Activated CD4-positive, alpha-beta T cell treated with anti-CD3 and anti-CD28 coated beads, Interleukin-2, amount 10 ng/mL, durations not matched to agents 24 days and 14 days (primary cell): ENCODE results near the gene TPH2. TPM values are rescaled to one million over a fixed set of nuclear protein-coding genes. Genes with fewer than 3 reads are reported as not detected.
A peak's percentile ranks its signal among the peaks of the same experiment; 100 is the strongest.

Source experiments
- DNase-seq: peaks from one replicate; pipeline ENCODE4 v3.0.0; 2022
- H3K27ac Mint-ChIP-seq: one replicate; pipeline ENCODE4 v1.8.0; 2022; ENCODE audit warnings: mild to moderate bottlenecking, mixed read lengths
- H3K27me3 Mint-ChIP-seq: one replicate; pipeline ENCODE4 v1.8.0; 2022; ENCODE audit warnings: mixed read lengths
- H3K36me3 Mint-ChIP-seq: one replicate; pipeline ENCODE4 v1.8.0; 2022; ENCODE audit warnings: low read depth, mild to moderate bottlenecking, mixed read lengths
- H3K4me1 Mint-ChIP-seq: one replicate; pipeline ENCODE4 v1.8.0; 2021; ENCODE audit warnings: mixed read lengths
- H3K4me3 Mint-ChIP-seq: one replicate; pipeline ENCODE4 v1.8.0; 2022; ENCODE audit warnings: mild to moderate bottlenecking, moderate library complexity, mixed read lengths
- H3K9me3 Mint-ChIP-seq: one replicate; pipeline ENCODE4 v1.8.0; 2021; ENCODE audit warnings: mixed read lengths
- intact Hi-C: fragments of 100-400 bp; cut with micrococcal nuclease; formaldehyde crosslinking; loops from one replicate; pipeline ENCODE4 v1.15.1; 2023
- total RNA-seq: library from RNA; stranded (reverse); gene quantifications from 2 replicates; pipeline ENCODE4 v1.2.3, GENCODE V29; 2022

Gene TPH2
- not detected in 2 replicates for total RNA-seq

GRCh38 chr12:71938728-71939385 lies at the start of gene TPH2:
TPH2 (plus strand) TSS chr12:71938845; CDS start chr12:71938987, 142 bp downstream.
- no peak within 1 kb of the TSS for H3K27ac Mint-ChIP-seq
- peaks cover 15% of the 10 kb centered on the region for H3K9me3 Mint-ChIP-seq
- intact Hi-C loops: loop anchor here (1.0 to 2.0 kb wide), 2 partner anchors 100 to 159 kb away; partner anchors contain the start of gene TBC1D15
- peaks cover 40% of the 10 kb centered on the region for H3K27me3 Mint-ChIP-seq
- H3K36me3 Mint-ChIP-seq: no peaks in the 10 kb centered on the region
- peak; percentile 88 for DNase-seq
- H3K4me1 Mint-ChIP-seq: peaks cover 10% of the 10 kb centered on the region
- no peak within 1 kb of the TSS for H3K4me3 Mint-ChIP-seq

- Mint-ChIP-seq H3K9me3 (no peaks in the 10 kb centered on the region), H3K4me3 (no peak overlapping the region), H3K27ac (no peak overlapping the region), H3K36me3 (peaks cover 33% of the 10 kb centered on the region), H3K4me1 (no peaks in the 10 kb centered on the region), H3K27me3 (no peaks in the 10 kb centered on the region)
- intact Hi-C loops: no loop called here
- no peak for DNase-seq
These were observed 48.2 kb upstream of the TPH2 start for GRCh38 chr12:71890475-71890874.

DNA sequence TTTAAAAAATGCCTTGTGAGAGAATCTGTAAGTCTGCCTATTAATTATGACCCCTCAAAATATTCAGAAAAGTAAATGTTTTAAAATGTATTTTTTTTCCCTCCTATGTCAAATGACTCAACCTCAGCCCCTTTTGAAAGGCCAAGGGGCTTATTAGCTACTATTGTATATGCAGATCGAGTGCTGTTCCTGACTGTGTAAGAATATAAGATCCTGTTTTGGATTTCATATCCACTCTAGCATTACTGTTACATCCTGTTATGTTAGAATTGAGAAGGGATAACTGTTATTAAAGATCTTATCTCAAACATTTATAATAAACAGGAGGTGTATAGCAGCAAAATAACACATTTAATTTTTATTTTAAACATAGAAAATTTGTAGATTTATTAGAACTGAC lies 46.6 kb upstream of the TPH2 start:
- H3K36me3 Mint-ChIP-seq: peaks cover 32% of the 10 kb centered on the region
- intact Hi-C loops: no loop called here
- no peaks in the 10 kb centered on the region for H3K4me1 Mint-ChIP-seq
- H3K27me3 Mint-ChIP-seq: no peaks in the 10 kb centered on the region
- no peak overlapping the region for H3K4me3 Mint-ChIP-seq
- no peak for DNase-seq
- no peak overlapping the region for H3K27ac Mint-ChIP-seq
- H3K9me3 Mint-ChIP-seq: no peaks in the 10 kb centered on the region

DNA sequence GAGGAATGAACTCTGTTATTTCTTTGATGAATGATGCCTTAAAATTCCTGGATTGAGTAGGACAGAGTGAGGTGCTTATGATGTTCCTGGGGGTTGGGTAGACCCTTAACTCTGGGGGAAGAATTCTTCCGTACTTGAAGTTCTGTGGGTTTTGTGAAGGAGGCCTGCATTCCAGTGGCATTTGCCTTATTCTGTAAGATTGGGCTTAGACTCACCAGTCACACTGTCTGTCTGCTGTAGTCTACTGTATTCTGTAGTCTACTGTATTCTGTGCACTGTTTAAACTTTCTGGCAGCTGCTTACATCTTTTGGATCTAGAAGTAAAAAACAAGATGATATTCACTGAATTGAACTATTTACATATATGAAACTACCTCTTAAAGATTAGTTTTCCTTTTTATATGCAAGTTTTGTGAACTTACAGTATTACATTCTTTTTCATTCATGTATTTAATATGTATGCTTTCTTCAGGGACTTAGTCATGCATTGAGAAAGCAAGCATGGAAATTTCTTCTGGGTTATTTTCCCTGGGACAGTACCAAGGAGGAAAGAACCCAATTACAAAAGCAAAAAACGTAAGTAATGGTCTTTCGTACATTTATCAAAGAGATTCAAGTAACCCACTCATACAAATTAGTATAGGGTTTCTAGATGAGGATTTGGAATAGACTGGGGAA lies 42.3 kb upstream of the TPH2 start:
- Mint-ChIP-seq H3K9me3 (no peaks in the 10 kb centered on the region), H3K4me3 (no peak overlapping the region), H3K27ac (no peak overlapping the region), H3K36me3 (peaks cover 38% of the 10 kb centered on the region), H3K27me3 (no peaks in the 10 kb centered on the region), H3K4me1 (no peaks in the 10 kb centered on the region)
- intact Hi-C loops: no loop called here
- no peak for DNase-seq

GRCh38 chr12:71900091-71900490 lies 38.6 kb upstream of the TPH2 start:
- Mint-ChIP-seq H3K36me3 (peaks cover 66% of the 10 kb centered on the region), H3K27me3 (no peaks in the 10 kb centered on the region), H3K27ac (no peak overlapping the region), H3K4me1 (peaks cover 15% of the 10 kb centered on the region), H3K4me3 (no peak overlapping the region), H3K9me3 (peaks cover 3% of the 10 kb centered on the region)
- intact Hi-C loops: no loop called here
- no peak for DNase-seq

DNA sequence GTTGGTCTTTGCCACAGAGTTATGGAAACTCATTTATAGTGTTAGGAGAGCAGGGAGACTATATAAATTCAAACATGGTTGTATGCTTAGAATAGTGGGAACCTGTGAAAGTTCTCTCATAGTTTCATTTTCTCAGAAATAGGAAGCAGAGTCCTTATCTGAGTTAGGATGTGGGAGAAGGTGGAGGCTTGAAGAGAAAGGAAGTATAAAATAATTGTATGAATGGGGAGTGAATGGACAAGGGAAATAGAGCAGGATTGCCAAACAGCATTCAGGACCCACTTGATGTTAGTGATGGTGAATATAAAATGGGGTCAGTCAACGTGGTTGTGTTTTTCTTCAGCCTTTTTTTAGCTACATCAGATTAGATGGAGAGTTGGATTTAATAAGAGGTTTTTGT lies 34.0 kb upstream of the TPH2 start:
- no peak for DNase-seq
- Mint-ChIP-seq H3K36me3 (peaks cover 77% of the 10 kb centered on the region), H3K27me3 (no peaks in the 10 kb centered on the region), H3K27ac (peak overlapping the region; percentile 1), H3K9me3 (peaks cover 7% of the 10 kb centered on the region), H3K4me3 (no peak overlapping the region), H3K4me1 (peaks cover 15% of the 10 kb centered on the region)
- intact Hi-C loops: no loop called here

GRCh38 chr12:71935594-71935993 lies 3.1 kb upstream of the TPH2 start:
- peaks cover 34% of the 10 kb centered on the region for H3K27me3 Mint-ChIP-seq
- H3K27ac Mint-ChIP-seq: no peak overlapping the region
- peaks cover 10% of the 10 kb centered on the region for H3K4me1 Mint-ChIP-seq
- intact Hi-C loops: loop anchor here (1.0 kb wide), 1 partner anchor 181 kb away; the partner anchor contains the start of gene RAB21
- H3K36me3 Mint-ChIP-seq: no peaks in the 10 kb centered on the region
- peaks cover 15% of the 10 kb centered on the region for H3K9me3 Mint-ChIP-seq
- DNase-seq: no peak
- no peak overlapping the region for H3K4me3 Mint-ChIP-seq

DNA sequence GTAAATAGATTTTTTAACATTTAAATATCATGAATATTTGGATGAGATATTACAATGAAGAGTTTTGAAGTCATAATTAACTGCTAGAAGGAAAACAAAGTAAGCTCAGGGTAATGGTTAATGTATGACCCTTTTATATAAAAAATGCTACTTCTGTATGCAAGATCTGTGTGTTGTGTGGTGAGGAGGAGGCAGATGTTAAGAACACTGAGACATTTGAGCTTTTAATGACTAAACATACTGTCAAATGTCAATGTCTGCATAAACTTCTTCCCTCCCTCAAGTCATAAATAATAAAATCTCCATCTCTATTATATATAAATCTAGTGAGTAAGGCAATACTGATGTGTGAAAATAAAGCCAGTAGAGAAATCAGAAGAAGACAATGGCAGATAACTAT lies 1.4 kb downstream of the TPH2 start:
- no peak for DNase-seq
- peaks cover 10% of the 10 kb centered on the region for H3K4me1 Mint-ChIP-seq
- no peak overlapping the region for H3K4me3 Mint-ChIP-seq
- intact Hi-C loops: no loop called here
- peaks cover 15% of the 10 kb centered on the region for H3K9me3 Mint-ChIP-seq
- peaks cover 44% of the 10 kb centered on the region for H3K27me3 Mint-ChIP-seq
- no peak overlapping the region for H3K27ac Mint-ChIP-seq
- H3K36me3 Mint-ChIP-seq: no peaks in the 10 kb centered on the region

DNA sequence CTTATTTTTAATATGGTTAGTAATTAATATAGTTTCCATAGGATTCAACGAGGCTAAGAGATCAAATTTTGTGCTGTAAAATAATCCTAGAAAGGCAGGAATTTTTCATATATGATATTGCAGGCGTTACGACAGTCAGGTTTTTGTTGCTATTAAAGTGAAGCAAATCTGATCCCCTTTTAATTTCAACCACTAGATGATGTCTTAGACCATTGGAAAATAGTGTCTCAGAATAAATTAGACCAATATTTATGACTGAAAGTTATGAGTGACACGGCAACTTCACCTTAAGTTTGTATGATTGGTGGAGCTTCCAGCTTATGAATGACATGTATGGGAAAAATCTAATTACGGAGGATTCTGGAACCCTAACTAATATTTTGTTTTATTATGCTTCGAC lies 2.5 kb downstream of the TPH2 start:
- peaks cover 4% of the 10 kb centered on the region for H3K4me1 Mint-ChIP-seq
- H3K27me3 Mint-ChIP-seq: peaks cover 46% of the 10 kb centered on the region
- H3K36me3 Mint-ChIP-seq: no peaks in the 10 kb centered on the region
- H3K4me3 Mint-ChIP-seq: no peak overlapping the region
- H3K9me3 Mint-ChIP-seq: peaks cover 11% of the 10 kb centered on the region
- DNase-seq: no peak
- intact Hi-C loops: no loop called here
- H3K27ac Mint-ChIP-seq: no peak overlapping the region

DNA sequence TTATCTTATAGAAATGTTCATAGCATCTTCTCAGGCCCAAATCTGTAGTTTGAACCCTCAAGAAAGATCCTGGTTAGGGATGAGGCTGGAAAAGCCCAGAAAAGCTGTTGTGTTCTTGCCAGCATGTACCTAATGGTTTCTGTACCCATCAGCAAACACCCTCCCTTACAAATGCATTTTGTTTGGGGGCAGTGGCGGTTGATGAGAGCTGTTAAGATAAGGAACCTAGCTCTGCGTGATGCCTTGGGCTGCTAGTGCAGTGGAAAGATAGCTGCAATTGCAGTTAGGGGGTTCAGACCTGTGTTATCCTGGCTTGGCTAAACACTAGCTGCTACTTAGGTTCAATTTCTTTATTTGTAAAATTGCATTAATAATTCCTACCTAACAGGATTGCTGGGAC lies 3.6 kb downstream of the TPH2 start:
- H3K4me1 Mint-ChIP-seq: peaks cover 4% of the 10 kb centered on the region
- H3K27ac Mint-ChIP-seq: no peak overlapping the region
- peaks cover 8% of the 10 kb centered on the region for H3K9me3 Mint-ChIP-seq
- DNase-seq: no peak
- peaks cover 45% of the 10 kb centered on the region for H3K27me3 Mint-ChIP-seq
- intact Hi-C loops: no loop called here
- no peaks in the 10 kb centered on the region for H3K36me3 Mint-ChIP-seq
- no peak overlapping the region for H3K4me3 Mint-ChIP-seq

GRCh38 chr12:71942703-71943102 lies 4.1 kb downstream of the TPH2 start:
- peaks cover 4% of the 10 kb centered on the region for H3K4me1 Mint-ChIP-seq
- no peaks in the 10 kb centered on the region for H3K36me3 Mint-ChIP-seq
- H3K27ac Mint-ChIP-seq: no peak overlapping the region
- H3K9me3 Mint-ChIP-seq: peaks cover 3% of the 10 kb centered on the region
- no peak for DNase-seq
- peaks cover 40% of the 10 kb centered on the region for H3K27me3 Mint-ChIP-seq
- intact Hi-C loops: no loop called here
- H3K4me3 Mint-ChIP-seq: no peak overlapping the region

DNA sequence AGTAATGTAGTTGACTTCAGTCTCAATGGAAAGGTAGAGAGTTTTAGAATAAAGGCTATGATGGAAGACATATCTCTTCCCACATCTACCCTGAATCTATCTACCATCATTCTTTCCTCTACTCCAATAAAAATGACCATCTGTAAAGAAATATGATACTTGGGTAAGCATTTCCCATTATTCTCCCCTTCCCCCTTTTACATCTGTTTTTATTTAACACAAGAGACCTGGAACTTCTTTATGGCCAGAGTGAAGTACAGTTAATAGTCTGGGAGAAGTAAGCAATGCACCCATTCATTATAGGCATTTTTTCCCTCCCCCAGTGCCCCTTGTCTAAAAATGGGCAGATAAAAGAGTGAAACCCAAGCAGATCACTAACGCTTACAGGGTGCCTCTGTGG lies 6.5 kb downstream of the TPH2 start:
- H3K27ac Mint-ChIP-seq: no peak overlapping the region
- intact Hi-C loops: no loop called here
- H3K4me3 Mint-ChIP-seq: no peak overlapping the region
- no peaks in the 10 kb centered on the region for H3K4me1 Mint-ChIP-seq
- H3K36me3 Mint-ChIP-seq: no peaks in the 10 kb centered on the region
- DNase-seq: no peak
- no peaks in the 10 kb centered on the region for H3K9me3 Mint-ChIP-seq
- H3K27me3 Mint-ChIP-seq: peaks cover 33% of the 10 kb centered on the region

DNA sequence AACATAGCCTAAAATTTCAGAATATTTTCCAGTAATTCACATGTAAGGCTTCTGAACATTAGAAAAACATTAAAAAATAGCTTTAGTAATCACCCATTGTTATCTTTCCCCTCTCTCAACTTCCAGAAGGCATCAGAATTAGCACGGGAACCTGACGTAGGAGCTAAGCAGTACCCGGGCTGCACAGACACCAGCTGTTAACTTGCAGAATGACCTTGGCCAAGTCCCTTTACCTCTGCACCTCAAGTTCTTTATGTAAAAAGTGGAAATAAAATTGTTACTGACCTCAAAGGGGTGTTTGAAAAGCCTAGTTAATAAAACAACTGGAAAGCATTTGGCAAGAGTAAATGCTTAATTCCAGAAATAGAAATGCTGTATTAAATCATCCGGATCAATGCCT lies 7.2 kb downstream of the TPH2 start:
- H3K4me3 Mint-ChIP-seq: no peak overlapping the region
- no peaks in the 10 kb centered on the region for H3K9me3 Mint-ChIP-seq
- no peaks in the 10 kb centered on the region for H3K4me1 Mint-ChIP-seq
- H3K36me3 Mint-ChIP-seq: no peaks in the 10 kb centered on the region
- no peak overlapping the region for H3K27ac Mint-ChIP-seq
- DNase-seq: no peak
- H3K27me3 Mint-ChIP-seq: peaks cover 32% of the 10 kb centered on the region
- intact Hi-C loops: no loop called here

DNA sequence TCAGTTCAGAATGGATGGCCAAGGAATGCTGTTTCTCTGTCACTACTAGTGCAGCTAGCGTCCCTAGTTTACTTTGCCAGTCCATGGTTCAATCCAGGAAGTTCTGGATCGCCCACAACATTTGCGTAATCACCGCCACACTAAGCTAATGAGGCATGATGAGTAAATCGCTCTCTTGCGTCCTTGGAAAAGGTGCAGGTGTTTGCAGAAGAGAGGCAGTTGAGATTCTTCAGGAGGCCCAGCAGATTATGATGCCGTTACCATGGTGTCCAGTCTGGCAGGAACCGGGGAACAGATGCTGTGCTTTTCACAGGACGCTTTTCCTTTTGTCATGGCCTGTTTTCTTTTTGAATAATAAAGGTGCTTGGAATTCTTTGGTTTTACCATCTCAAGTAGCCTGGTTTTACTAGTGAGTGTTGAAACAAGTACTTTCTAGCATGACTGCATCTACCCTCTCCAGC lies 9.0 kb downstream of the TPH2 start:
- Mint-ChIP-seq H3K9me3 (no peaks in the 10 kb centered on the region), H3K36me3 (no peaks in the 10 kb centered on the region), H3K4me3 (no peak overlapping the region), H3K27ac (no peak overlapping the region), H3K27me3 (peaks cover 27% of the 10 kb centered on the region), H3K4me1 (no peaks in the 10 kb centered on the region)
- DNase-seq: no peak
- intact Hi-C loops: no loop called here
